Adrenal gland (tissue), 12 donors: ENCODE data around the gene IFITM1. TPM values are rescaled to one million over a fixed set of nuclear protein-coding genes. Genes with fewer than 3 reads are reported as not detected.

Source experiments
- DNase-seq, 7 donors: peaks; one replicate each; pipeline ENCODE4 v3.0.0-alpha.2; 2019 to 2020
- H3K27ac ChIP-seq, 5 donors: fragments of 200-600 bp; sonication (generic) in 4 of 5; 1 replicate in 3 of 5; 2 replicates in 2 of 5; pipeline versions ENCODE4 v1.5.1 to v1.8.0; 2016 to 2020; ENCODE audit warnings: mild to moderate bottlenecking in 1 of 5
- H3K27me3 ChIP-seq: fragments of 200-600 bp; 2 replicates; pipeline ENCODE4 v1.8.0; 2021
- H3K36me3 ChIP-seq, 2 donors: fragments of 200-600 bp; replicated peaks in 1 of 2; 1 replicate in 1 of 2; 2 replicates in 1 of 2; pipeline versions ENCODE4 v1.5.1 to v1.8.0; 2018 to 2022
- H3K4me1 ChIP-seq, 2 donors: fragments of 200-600 bp; replicated peaks in 1 of 2; 1 replicate in 1 of 2; 2 replicates in 1 of 2; pipeline versions ENCODE4 v1.5.1 to v1.8.0; 2018 to 2021
- H3K4me3 ChIP-seq, 4 donors: fragments of 200-600 bp; sonication (generic) in 3 of 4; one replicate each; pipeline ENCODE4 v1.5.1; 2016 to 2018
- H3K9me3 ChIP-seq, 3 donors: fragments of 200-600 bp; sonication (generic) in 1 of 3; replicated peaks in 1 of 3; 1 replicate in 2 of 3; 2 replicates in 1 of 3; pipeline versions ENCODE4 v1.5.1 to v1.8.0; 2016 to 2021
- POLR2A ChIP-seq, 2 donors: fragments of 450-650 bp; IDR thresholded peaks; one replicate each; pipeline ENCODE4 v1.6.1; 2017; ENCODE audit warnings: antibody characterized with exemption in 2 of 2, mild to moderate bottlenecking in 2 of 2, moderate library complexity in 1 of 2
- WGBS, 4 donors: extraction: QIAGEN DNeasy Blood & Tissue Kit in 2 of 4; methylation state at CpG; one replicate each; pipeline versions ENCODE4 v1.1.5 to v1.1.7; 2013 to 2017; 5-methylcytosine and 5-hydroxymethylcytosine counted together
- intact Hi-C, 2 donors: fragments of 100-400 bp; cut with DNase I; formaldehyde crosslinking; loops; one replicate each; pipeline versions ENCODE4 v1.14.1 to v1.15.0; 2022 to 2023
- polyA plus RNA-seq, 3 donors: library from polyadenylated mRNA; stranded (reverse); fragments of 200-250 nt in 2 of 3; fragments of 350-450 nt in 1 of 3; fragmentation: Illumina TruSeq in 1 of 3; extraction: RNeasy Lipid Tissue Mini Kit (QIAGEN cat#74804) in 1 of 3; gene quantifications; one replicate each; pipeline ENCODE4 v1.2.3, GENCODE V29; 2013 to 2014
- total RNA-seq, 9 donors: library from RNA; depleted of rRNA in 4 of 9; stranded (reverse); fragments of >200 nt in 4 of 9; fragments of 120-200 nt in 1 of 9; fragmentation: NEBNext Ultra II Directional in 1 of 9; extraction: Animal tissue kit (Norgen Biotek cat#: 25700) in 1 of 9; gene quantifications; one replicate each; pipeline versions ENCODE4 v1.1.0 to v1.2.4, GENCODE V29; 2013 to 2023
- TF ChIP-seq, protein P1 (sequence below), 6 experiments: fragments of 450-650 bp in 4 of 6; fragments of 200-600 bp in 2 of 6; sonication (generic) in 1 of 6; IDR thresholded peaks; 1 replicate in 5 of 6; 2 replicates in 1 of 6; pipeline versions ENCODE4 v1.5.1 to v1.8.0; 2016 to 2021; ENCODE audit warnings: antibody characterized with exemption in 6 of 6, mild to moderate bottlenecking in 2 of 6, moderate library complexity in 1 of 6
- donor health status: healthy with polysubstance abuse.
- donor health status: Bipolar disorder and iron deficiency.
- donor health status: DM: yes; HTN: yes; CAD: no.
- donor health status: DM: no; HTN: no; CAD: no.
- donor health status: DM: no; HTN: no; CAD: no.
- donor health status: DM: yes; HTN: yes; CAD: no.

The IFITM1 gene
- total and polyA plus RNA-seq, 12 donors, result 12.1 to 360 (median 85.3) TPM

DNA sequence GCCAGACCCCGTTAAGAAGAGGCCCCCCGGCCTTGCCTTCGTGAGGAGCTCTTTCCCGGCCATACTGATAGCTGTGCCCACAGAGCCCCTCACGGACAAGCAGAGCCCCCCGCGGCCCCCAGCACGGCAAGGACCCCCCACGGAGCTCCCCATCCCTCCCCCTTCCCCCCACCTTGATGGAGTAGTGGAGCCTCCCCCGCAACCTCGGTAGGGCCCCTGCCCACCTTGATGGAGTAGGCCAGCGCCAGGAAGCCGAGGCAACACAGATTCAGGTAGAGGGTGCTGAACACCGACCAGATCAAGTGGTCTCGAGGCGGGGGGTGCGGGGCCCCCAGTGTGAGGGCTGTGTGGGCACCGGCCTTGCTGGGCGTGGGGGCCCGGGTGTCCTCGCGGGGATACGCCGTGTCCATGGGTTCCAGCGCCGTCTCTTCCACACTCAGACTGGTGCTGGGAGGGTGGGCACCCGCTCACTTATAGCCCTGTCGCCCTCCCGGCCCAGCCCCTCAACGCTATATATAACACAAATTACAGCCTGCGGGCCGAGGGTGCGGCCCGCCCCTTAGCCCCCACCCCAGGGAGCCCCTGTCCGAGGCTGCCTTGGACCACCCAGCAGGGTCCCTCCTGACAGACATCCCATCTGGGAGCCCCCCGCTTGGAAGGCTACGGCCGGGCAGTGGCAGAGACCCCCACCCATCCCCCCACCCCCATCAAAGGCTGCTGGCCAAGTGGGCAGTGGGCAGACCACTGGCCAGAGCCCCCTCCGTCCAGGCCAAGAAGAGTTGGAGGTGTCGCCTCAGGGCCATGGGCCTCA lies 14.6 kb upstream of the IFITM1 start, which contains the start of gene IFITM5:
IFITM5 (minus strand) TSS at position 446 of the 811 bp plus-strand sequence; CDS start at position 410, 36 bp downstream.
- Histone ChIP-seq H3K4me3 (no peak within 1 kb of the TSS), H3K36me3 (no peaks in the 10 kb centered on the region), H3K27me3 (peaks cover 9% of the 10 kb centered on the region), H3K4me1 (no peaks in the 10 kb centered on the region), H3K9me3 (no peaks in the 10 kb centered on the region), H3K27ac (no peak within 1 kb of the TSS)
- intact Hi-C loops, result loop anchor here (5.0 to 10.0 kb wide), 2 partner anchors 63 to 146 kb away; partner anchors contain the start of gene ANO9 (in 1 of the 2)
- DNase-seq, result no peak
- 40 to 82% (median 64%) methylated on average over 3 to 40 of the region's 40 CpGs for WGBS, 4 donors
- TF ChIP-seq, protein P1, sequence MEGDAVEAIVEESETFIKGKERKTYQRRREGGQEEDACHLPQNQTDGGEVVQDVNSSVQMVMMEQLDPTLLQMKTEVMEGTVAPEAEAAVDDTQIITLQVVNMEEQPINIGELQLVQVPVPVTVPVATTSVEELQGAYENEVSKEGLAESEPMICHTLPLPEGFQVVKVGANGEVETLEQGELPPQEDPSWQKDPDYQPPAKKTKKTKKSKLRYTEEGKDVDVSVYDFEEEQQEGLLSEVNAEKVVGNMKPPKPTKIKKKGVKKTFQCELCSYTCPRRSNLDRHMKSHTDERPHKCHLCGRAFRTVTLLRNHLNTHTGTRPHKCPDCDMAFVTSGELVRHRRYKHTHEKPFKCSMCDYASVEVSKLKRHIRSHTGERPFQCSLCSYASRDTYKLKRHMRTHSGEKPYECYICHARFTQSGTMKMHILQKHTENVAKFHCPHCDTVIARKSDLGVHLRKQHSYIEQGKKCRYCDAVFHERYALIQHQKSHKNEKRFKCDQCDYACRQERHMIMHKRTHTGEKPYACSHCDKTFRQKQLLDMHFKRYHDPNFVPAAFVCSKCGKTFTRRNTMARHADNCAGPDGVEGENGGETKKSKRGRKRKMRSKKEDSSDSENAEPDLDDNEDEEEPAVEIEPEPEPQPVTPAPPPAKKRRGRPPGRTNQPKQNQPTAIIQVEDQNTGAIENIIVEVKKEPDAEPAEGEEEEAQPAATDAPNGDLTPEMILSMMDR (IDR thresholded peaks at IDR 0.05), result no peak
- no peak for TF ChIP-seq POLR2A (IDR thresholded peaks at IDR 0.05)

DNA sequence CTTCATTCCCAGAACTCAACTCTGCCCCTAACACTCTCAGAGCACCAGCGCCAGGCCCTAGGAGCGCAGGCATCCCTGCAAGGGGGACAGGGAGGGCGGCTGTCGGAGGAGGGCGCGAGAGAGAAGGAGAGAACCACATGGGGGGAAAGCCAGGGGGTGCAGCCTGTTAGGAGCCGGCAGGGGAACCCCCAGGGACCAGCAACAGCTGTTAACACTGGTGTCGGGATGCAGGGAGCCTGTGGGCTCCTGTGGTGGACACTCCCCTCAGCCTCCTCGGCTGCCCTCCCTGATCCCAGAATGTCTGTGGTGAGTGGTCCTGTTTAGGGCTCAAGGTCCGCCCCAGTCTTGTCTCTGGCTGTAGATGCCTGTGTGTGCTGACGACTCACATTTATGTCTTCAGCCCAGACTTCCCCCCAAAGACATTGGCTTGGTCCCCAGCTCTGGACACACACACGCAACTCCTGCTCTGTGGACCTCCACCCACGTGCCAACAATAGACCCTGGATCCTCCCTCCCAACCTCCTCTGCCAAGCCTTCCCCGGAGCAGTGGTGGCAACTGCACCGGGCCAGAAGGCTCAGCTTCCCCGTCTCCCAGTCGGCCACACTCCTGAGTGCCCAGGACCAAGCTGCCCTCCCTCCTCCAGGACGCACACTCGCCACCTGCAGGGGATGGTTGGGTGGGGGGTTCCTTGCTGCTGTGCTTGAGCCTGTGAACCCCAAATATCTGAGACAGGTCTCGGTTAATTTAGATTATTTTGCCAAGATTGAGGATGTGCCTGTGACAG lies 13.7 kb upstream of the IFITM1 start:
- Histone ChIP-seq H3K9me3 (no peaks in the 10 kb centered on the region), H3K4me3 (no peak overlapping the region), H3K27me3 (peaks cover 9% of the 10 kb centered on the region), H3K27ac (no peak overlapping the region), H3K36me3 (no peaks in the 10 kb centered on the region), H3K4me1 (no peaks in the 10 kb centered on the region)
- WGBS, 4 donors, result 29 to 68% (median 46%) methylated on average over 7 to 20 of the region's 20 CpGs
- no peak for DNase-seq
- intact Hi-C loops, result loop anchor here (5.0 to 10.0 kb wide), 2 partner anchors 62 to 145 kb away; partner anchors contain the start of gene ANO9 (in 1 of the 2)
- no peak for TF ChIP-seq POLR2A (IDR thresholded peaks at IDR 0.05)
- TF ChIP-seq, protein P1 (IDR thresholded peaks at IDR 0.05), result no peak

DNA sequence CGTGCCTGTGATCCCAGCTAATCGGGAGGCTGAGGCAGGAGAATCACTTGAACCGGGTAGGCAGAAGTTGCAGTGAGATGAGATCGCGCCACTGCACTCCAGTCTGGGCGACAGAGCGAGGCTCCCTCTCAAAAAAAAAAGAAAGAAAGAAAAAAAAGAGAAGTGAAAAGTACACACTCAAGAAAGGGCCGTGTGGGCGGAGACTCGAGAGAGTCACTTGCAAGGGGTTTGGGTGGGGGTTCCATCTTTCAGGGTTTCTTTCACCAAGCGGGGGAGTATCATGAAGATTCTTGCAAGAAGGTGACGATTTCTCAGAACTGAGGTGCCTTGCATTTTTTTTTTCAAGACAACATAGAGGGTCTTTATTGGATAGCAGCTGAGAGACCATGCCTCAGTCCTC lies 10.5 kb upstream of the IFITM1 start:
- Histone ChIP-seq H3K4me3 (no peak overlapping the region), H3K9me3 (no peaks in the 10 kb centered on the region), H3K4me1 (peaks cover 0 to 5% of the 10 kb centered on the region in 2 donors), H3K36me3 (no peaks in the 10 kb centered on the region), H3K27me3 (peaks cover 9% of the 10 kb centered on the region), H3K27ac (no peak overlapping the region)
- DNase-seq, result no peak
- WGBS, 4 donors, result 77 to 89% (median 78%) methylated on average over 12 of the region's 12 CpGs
- TF ChIP-seq, protein P1 (IDR thresholded peaks at IDR 0.05), result no peak
- intact Hi-C loops, result no loop called here

DNA sequence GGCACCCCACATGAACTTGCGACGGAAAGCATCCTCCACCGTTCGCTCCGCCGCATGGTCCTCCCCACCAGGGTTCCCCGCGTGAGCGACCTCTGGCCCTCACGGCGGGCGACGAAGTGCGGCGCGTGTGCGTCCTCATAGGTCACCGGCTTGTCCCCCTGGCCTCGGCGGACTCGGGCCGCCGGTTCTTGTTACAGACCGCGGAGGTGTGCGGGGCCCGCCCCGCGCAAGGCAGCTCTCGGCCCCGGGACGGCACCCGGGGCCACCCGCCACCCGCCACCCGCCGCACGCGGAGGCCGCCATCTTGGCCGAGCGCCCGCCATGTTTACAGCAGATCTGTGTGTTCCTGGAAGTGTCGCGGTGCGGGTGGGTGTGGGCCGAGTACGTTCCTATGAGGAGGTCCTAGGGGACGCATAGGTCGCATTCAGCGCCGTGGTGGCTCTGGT lies 9.8 kb upstream of the IFITM1 start:
- no peaks in the 10 kb centered on the region for H3K9me3 ChIP-seq
- no peaks in the 10 kb centered on the region for H3K36me3 ChIP-seq
- no peak overlapping the region for H3K4me3 ChIP-seq
- H3K27ac ChIP-seq, result no peak overlapping the region
- 72 to 90% (median 76%) methylated on average over 4 to 52 of the region's 52 CpGs for WGBS, 4 donors
- intact Hi-C loops, result no loop called here
- H3K27me3 ChIP-seq, result peaks cover 3% of the 10 kb centered on the region
- TF ChIP-seq, protein P1 (IDR thresholded peaks at IDR 0.05), result no peak
- TF ChIP-seq POLR2A (IDR thresholded peaks at IDR 0.05), result no peak
- peaks cover 0 to 5% of the 10 kb centered on the region in 2 donors for H3K4me1 ChIP-seq
- DNase-seq, result no peak
